Measurements from ENCODE around the gene ADM2.
"Not testable (repeated sequence)": the region's sequence is repeated elsewhere in the genome, so short reads cannot be mapped to it uniquely, and the experiment has no call there.

ADM2 gene, protein sequence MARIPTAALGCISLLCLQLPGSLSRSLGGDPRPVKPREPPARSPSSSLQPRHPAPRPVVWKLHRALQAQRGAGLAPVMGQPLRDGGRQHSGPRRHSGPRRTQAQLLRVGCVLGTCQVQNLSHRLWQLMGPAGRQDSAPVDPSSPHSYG

DNA sequence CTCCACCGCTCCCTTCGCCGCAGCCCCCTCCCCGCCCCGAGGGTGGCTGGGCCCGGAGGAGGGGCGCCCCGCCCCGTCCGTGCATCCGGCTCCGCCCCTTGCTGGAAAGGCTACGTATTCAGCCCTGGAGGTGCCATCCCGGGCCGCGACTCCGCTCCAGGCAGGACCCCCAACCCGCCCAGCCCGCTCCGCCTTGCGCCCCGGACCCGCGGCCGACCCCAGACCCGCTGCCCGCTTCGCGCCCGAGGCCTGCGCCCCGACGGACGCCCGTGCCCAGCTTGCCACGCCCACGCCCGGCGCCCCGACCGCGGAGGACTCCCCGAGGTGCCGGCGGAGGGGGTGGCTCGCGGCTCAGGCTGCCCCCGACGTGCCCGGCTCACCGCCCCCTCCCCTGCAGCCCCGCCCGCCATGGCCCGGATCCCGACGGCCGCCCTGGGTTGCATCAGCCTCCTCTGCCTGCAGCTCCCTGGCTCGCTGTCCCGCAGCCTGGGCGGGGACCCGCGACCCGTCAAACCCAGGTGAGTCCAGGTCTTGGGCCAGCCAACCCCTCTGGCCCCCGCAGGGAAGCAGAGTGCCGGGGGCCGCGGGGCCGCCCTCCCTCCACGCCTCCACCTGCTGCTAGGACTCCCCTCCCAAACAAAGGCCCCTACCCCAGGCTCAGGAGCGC, at the start of gene ADM2:
ADM2 (plus strand) TSS at position 104 of the 667 bp plus-strand sequence; CDS start at position 409, 305 bp downstream.
- no peak for DNase-seq

DNA sequence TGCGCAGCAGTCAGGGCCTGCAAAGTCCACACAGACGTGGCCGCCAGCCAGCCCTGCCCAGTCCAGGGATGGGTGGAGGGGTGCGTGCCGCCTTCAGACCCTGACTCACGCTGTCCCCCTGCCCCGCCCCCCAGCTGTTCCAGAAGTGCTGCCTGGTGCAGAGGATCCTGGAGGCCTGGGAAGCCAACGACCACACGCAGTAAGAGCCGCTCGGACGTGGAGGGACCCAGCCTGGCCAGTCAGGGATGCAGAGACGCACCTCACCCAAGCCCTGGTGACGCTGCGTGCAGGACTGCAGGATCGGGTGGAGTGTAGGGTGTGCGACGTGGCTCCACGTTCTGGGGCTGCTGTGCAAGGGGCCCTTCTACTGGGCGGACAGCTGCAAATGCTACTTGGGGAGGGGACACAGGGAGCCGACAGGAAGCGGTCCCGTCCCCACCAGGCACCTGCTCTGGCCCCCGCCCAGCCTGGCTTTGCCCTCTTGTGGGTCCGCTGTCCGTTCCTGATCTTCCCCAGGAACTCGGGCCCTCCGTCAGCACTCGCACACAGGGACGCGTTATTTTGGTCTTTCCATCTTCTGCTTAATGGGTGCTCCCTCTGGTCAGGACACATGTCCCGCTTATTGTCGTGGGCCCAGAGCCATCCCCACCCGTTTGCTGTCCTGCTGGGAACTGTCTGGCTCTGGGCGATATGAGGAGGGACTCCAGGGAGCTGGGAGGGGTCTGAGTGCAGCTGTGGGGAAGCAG, 49.0 kb upstream of the ADM2 start:
- no peak for DNase-seq

DNA sequence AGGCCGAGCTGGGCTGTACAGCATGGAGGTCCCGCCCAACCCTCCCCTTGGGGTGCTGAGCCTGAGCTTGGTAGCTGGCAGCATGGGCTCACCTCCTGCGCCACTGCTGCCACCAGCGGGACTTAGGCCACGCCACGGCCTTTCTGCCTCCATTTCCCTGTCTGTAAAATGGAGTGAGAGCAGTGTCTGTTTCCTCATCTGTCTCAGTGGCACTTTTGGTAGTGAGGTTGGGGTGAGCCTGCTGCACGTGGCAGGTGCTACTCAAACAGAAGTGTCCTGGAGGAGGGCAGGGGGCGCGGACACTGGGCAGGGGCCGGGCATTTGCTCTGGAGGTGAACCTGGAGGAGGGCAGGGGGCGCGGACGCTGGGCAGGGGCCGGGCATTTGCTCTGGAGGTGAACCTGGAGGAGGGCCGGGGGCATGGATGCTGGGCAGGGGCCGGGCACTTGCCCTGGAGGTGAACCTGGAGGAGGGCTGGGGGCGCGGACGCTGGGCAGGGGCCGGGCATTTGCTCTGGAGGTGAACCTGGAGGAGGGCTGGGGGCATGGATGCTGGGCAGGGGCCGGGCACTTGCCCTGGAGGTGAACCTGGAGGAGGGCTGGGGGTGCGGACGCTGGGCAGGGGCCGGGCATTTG, 48.3 kb upstream of the ADM2 start:
- DNase-seq = not testable (repeated sequence)

DNA sequence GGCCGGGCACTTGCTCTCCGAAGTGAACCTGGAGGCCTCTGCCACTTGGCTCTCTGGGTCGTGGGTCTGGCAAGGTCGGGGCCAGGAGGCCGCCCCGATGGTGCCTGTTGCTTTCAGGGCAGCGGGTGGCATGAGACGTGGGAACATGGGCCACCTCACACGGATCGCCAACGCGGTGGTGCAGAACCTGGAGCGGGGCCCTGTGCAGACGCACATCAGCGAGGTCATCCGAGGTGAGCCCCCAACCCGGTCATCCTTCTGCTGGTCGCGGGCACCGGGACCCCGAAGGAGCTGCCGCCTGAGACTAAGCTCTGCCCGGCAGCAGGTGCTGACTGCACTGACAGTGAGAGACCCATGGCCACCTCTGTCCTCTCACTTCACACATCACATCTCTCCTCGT, 46.5 kb upstream of the ADM2 start:
- no peak for DNase-seq

DNA sequence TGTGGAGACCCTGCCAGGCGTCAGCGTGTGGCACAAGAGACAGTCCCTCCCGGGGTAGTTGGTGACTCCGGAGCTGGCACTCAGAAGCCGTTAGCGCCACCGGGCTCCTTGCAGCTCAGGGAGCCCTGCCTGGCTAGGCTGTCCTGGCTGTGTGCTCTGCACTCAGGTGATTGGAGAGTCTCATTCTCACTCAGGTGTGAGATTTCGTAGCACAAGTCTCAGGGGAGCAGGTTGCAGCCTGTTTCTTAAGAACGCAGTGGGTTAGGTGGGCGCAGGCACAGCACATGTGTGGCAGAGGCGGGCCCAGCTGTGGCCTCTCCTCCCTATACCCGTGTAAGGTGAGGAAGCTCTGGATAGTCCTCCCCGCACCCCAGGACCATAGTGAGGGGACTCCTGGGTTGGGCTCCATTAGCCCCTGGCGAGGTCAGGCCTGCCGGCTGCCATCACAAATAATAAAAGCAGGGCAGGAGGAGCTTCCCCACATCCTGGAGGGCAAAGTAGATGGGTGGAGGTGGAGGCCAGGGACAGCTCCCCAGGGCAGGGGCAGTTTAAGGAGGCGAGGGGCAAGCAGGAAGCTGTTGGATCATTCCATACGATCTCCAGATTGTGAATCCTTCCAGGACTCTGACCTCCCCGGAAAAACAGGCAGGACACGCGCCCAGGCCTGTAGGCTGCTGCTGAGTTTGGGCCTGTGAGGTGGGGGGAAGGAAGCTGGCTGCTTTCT, 45.9 kb upstream of the ADM2 start:
- DNase-seq = no peak

DNA sequence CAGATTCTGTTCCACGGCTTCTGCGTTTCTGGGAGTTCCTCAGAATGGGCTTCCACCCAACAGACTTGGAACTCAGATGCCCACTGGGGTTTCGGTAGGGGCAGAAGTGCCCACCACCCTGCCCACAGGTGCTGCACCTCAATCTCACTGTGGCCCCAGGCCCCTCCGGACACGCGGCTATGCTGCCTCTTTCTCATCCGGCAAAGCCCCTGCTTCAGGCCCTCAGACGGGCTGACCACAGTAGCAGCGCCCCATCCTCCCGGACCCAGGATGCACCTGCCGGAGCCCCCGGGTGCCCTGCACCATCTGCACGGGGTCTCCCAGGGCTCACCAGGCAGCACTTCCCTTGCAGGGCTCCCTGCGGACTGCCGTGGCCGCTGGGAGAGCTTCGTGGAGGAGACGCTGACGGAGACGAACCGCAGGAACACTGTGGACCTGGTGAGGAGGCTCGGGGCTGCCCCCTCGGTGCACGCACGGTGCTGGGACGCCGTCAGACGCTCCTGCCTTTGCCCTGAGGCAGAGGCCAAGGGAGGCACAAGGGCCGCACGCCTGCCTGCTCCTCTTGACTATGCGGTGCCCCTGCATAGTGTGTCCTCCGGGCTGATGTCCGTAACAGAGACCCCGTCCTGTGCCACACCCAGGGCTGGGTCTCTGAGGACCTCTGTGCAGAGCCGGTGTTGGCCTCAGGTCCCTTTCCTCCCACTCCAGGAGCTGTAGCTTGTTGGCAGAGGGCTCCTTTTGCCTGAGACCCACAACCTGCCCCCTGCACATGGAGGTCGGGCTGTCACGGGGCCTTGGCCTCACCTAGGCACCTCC, 45.1 kb upstream of the ADM2 start:
- no peak for DNase-seq

DNA sequence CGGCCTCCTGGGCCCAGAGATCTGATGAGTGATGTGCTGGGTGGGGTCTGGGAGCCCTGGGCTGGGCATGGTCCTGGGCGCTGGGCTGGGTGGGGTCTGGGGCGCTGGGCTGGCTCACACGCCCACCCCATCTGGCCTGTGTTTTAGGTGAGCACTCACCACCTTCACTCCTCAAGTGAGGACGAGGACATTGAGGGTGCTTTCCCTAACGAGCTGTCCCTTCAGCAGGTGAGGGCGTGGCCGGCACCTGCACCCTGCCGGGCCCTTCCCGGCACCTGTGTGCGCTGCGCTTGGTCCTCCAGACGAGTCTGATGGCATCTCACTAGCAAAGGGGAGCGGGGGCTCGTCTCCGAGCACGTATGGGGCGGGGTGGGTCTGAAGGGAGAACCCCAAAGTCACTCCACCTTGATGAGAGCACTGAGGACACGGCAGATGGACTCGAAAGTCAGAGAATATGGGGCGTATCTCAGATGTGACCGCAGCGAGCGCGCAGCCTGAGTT, 44.5 kb upstream of the ADM2 start:
- DNase-seq = no peak

DNA sequence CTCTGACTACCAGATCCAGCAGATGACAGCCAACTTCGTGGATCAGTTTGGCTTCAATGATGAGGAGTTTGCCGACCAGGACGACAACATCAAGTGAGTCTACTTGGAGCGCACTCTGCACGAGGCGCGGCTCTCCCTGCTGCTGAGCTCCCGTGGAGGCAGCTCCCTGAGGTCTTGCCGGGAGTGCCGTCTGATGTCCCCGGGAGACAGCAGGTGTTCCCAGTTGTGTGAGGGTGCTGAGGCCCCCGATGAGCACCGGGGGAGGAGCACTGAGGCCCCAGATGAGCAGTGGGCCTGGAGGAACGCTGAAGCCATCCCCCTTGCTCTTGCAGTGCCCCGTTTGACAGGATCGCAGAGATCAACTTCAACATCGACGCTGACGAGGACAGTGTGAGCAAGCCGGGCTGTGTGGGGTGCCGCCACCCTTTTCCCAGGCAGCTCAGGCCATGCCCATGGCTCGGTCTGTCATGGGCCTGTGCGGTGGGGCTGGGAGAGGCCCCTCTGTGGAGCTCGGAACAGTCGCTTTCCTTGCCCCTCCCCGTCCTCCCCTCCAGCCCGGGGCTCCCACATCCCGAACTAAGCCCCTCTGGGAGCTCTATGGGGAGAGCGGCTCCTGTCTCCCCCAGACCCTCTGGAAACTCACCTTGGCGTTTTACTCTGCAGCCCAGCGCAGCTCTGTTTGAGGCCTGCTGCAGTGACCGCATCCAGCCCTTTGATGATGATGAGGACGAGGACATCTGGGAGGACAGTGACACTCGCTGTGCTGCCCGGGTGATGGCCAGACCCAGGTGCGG, 43.6 kb upstream of the ADM2 start:
- DNase-seq = no peak

DNA sequence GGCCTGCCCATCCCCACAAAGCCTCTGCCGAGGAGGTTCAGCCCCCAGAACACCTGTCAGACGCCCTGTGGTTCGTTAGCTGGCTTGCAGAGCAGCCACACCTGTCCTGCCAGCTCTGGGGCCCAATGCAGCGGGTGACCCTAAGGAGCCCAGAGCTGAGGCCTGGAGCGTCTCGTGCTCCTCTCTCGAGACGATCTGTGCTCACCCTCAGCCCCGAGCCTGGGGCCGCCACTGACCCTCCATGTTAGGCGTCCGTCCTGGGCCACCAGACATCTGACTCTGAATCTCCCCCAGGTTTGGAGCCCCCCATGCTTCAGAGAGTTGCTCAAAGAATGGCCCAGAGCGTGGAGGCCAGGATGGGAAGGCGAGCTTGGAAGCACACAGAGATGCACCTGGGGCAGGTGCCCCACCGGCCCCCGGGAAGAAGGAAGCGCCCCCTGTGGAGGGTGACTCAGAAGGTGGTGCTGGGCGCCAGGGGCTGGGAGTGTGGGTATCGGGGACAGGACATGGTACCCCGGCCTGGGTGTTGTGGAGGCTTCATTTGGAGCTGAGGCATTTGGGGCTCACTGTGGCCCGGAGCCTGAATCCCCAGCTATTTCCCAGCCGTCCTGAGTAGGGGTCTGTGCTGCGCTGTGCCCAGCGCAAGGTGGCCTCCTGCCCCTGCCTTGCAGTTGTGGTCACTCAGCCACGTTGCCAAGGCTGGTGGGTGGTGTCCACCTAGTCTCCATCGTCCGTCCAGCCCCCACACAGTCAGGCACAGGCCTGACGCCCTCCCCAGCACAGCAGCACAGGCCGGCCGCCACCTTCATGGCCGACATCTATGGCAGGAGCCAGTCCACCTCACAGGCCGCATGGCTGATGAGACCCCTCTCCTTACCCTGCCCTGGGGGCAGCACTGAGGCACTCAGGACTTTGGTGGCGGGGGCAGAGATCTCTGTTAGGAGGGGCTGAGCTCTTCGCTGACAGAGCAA, 42.8 kb upstream of the ADM2 start:
- no peak for DNase-seq

DNA sequence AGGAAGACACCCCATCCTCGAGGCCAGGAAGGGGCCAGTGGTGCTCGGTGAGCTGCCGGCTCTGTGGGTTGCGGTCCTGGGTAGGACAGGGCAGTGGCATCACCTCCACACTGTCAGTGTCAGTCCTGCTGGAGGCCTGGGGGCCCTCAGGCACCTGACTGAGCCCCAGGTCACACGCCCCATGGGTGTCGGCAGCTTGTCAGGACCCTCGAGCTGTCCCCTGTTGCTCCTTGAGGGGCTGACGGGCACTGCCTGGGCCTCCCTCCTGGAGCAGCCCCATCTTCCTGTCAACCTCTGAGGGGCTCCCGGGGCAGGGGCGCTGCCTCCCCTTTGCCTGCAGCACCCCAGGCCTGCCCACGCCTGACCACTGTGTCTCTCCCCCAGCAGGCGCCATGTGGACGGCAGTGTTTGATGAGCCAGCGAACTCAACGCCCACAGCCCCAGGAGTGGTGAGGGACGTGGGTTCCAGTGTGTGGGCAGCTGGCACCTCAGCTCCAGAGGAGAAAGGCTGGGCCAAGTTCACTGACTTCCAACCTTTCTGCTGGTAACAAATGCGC, 42.0 kb upstream of the ADM2 start:
- DNase-seq = no peak

DNA sequence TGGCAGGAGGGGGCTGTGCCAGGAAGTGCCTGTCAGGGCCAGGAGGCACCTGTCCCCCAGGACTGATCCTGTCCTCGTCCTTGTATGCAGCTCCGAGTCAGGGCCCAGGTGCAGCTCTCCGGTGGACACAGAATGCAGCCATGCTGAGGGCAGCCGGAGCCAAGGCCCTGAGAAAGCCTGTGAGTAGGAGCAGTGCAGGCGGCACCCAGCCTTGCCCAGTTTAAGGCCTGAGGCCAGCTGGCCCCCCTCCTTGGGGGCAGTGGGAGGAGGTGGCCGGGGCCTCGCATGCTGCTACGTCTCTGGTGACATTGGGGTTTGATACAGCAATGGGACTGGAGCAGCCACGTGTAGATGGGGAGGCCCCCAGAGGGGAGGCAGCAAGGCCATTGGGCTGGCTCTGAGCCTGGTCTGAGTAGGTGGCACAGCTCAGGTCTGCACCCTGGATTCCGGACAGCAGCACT, 41.4 kb upstream of the ADM2 start:
- DNase-seq = no peak

DNA sequence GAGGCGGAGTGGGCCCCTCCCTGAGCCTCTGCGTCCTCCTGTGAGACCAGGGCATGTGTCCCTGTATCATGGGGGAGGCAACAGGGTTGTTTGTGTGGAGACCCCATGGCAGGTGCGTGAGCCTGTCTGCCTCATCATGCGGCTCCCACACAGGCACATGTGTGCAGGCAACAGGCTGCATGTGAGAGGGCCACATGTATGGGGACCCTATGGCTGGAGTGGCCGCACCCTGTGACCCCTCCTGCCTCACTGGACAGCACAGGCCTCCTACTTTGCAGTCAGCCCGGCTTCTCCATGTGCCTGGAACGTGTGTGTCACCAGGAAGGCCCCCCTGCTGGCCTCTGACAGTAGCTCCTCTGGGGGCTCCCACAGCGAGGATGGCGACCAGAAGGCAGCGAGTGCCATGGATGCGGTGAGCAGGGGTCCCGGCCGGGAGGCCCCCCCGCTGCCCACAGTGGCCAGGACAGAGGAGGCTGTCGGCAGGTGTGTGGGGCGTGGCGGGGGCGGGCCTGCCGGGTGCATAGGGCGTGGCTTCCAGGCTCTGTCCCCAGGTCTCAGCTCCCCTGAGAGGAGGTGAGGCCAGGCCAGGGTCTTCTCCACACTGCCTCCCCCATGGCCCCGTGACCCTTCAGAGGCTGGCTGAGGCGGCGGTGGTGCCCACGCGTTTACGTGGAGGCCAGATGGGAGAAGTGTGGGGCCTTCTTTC, 40.6 kb upstream of the ADM2 start:
- DNase-seq = no peak

DNA sequence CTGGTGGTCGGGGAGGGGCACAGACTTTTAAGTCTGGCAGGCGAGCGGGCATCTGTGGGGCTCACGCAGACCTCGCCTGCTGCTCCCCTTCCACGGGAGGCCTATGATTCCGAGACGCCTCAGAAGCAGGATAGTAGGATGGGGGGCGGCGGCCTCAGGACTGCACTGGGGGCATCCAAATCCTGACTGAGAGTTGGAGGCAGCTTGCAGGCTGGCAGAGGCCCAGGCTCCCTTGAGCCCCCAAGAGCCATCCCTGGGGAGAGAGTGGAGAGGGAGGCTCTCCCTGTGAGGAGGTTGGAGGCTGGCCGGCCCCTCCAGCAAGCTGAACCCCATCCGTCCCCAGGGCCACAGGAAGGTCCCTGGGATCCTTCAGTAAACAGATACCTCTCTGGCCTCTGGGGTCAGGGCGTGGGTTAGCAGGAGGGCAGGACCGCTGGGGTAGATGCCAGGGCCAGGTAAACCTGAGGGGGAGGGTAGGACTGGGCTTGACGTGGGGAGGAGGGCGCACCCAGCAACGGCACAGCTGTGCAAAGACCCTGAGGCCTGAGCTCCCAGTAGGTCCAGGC, 39.8 kb upstream of the ADM2 start:
- no peak for DNase-seq

DNA sequence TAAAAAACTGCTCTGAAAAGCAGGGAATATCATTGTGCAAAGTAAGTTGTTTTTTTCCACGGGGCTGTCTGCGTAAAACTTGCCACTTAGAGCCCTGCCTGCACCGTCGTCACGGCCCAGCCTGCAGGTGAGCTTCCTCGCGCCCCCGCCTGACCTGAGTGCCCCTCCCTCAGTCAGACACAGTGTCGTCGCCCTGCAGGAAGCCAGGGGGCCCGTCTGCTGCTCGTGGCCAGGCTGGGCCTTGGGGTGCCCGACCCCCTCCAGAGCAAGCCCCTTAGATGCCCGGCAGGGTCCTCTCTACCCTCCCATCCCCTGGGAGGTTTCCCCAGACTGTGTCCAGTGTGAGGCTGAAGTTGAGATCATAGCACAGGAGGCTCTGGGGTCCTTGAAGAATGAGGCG, 38.1 kb upstream of the ADM2 start:
- DNase-seq = no peak

DNA sequence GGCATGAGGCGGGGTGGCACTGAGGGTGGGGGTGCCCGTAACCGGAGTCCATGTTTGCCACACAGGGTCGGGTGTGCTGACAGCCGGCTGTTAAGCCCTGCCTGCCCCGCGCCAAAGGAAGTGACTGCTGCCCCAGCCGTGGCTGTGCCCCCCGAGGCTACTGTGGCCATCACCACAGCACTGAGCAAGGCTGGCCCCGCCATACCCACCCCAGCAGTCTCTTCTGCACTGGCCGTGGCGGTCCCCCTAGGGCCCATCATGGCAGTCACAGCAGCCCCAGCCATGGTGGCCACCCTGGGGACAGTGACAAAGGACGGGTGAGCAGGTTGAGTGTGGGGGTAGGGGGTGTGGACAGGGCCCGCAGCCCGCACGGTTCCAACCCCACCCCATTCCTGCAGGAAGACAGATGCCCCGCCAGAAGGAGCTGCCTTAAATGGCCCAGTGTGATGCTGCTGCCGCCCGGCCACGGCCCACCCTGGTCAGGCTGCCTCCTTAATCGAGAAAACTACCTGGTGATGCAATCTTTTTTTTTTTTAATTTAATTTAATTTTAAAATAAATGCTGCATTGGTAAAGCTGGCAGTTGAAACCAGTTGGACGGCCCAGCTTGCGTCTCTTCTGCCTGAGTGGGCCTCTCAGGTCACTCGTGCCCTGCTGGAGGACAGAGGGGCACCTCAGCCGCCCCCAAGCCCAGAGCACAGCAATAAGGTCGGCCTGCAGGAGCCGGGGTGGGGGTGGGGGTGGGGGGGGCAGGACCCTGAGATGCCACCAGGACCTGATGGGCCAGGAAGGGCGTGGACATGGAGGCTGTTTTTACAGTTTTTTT, 37.3 kb upstream of the ADM2 start:
- no peak for DNase-seq

DNA sequence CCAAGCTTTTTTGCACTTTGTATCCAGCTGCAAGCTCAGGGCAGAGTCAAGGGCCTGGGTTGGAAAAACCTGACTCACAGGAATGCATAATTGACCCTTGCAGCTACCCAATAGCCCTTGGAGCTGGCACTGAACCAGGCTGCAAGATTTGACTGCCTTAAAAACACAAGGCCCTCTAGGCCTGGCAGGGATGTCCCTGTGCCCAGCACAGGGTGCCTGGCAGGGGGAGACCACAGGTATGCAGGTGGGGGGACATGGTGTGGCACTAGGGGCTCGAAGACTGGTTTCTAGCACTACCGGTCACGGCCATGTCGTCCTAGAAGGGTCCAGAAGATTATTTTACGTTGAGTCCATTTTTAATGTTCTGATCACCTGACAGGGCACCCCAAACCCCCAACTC, 36.7 kb upstream of the ADM2 start:
- DNase-seq = no peak

DNA sequence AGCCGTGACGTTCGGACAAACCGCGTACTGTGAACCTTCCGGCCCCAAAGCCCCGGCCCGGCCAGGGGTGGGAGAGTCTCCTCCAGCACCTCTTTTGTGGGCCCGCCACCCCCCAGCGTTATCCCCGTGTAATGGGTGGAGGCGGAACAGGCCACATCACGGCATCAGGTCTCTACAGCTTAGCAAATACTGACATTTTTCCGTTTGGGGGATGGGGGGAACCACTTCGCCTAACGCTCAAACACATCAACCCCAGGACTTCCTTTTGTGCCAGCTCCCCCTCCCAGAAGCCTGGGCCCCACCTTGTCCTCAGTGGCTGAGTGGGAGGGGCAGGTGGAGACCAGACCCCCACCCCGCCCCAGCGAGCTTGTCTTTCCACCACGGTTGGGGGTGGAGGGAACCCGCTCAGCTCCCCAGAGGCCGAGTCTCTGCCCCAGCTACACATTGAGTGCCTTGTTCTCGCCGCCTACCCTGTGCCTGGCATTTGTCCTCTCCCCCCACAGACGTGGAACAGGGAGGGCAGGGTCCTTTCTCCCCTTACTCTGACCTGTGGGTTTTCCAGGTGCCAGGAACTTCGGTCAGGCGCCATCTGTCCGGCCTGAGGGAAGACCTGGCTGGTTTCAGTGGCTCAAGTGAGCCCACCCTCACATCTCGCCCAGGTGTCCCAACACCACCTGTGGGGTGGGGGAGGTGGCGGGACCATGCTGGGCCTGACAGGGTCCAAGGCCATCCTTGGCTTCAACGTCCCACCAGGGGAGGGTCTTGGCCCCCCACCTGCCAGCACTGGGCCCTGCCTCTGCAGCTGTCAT, 36.1 kb upstream of the ADM2 start:
- no peak for DNase-seq
